ES-I3 (cell line): ENCODE results near the gene RAPGEF6.
"Not testable (repeated sequence)": the region's sequence is repeated elsewhere in the genome, so short reads cannot be mapped to it uniquely, and the experiment has no call there.

Source experiments
- H3K36me3 ChIP-seq: 2 replicates; pipeline ENCODE4 v1.6.1; 2013; ENCODE audit warnings: mild to moderate bottlenecking, low read length, control low read depth, moderate library complexity; ENCODE audit not compliant: insufficient read depth
- H3K4me1 ChIP-seq: 2 replicates; pipeline ENCODE4 v1.6.1; 2013; ENCODE audit warnings: mild to moderate bottlenecking, control low read depth, low read length; ENCODE audit not compliant: insufficient read depth
- H3K9ac ChIP-seq: 2 replicates; pipeline ENCODE4 v1.6.1; 2013; ENCODE audit warnings: low read depth, mild to moderate bottlenecking, low read length, moderate library complexity
- H3K9me3 ChIP-seq: 2 replicates; pipeline ENCODE4 v1.6.1; 2013; ENCODE audit warnings: mild to moderate bottlenecking, low read length, moderate library complexity; ENCODE audit not compliant: control insufficient read depth, insufficient read depth

The RAPGEF6 gene

GRCh38 chr5:131609774-131610173, 25.3 kb downstream of the RAPGEF6 start:
- H3K9ac ChIP-seq, result no peak overlapping the region
- H3K4me1 ChIP-seq, result peaks cover 19% of the 10 kb centered on the region
- H3K36me3 ChIP-seq, result no peaks in the 10 kb centered on the region
- H3K9me3 ChIP-seq, result no peaks in the 10 kb centered on the region

GRCh38 chr5:131608597-131608996, 26.4 kb downstream of the RAPGEF6 start:
- Histone ChIP-seq H3K9ac (no peak overlapping the region), H3K4me1 (peaks cover 19% of the 10 kb centered on the region), H3K9me3 (no peaks in the 10 kb centered on the region), H3K36me3 (no peaks in the 10 kb centered on the region)

GRCh38 chr5:131607903-131608540, 27.0 kb downstream of the RAPGEF6 start:
- peaks cover 19% of the 10 kb centered on the region for H3K4me1 ChIP-seq
- no peak overlapping the region for H3K9ac ChIP-seq
- H3K9me3 ChIP-seq, result no peaks in the 10 kb centered on the region
- H3K36me3 ChIP-seq, result no peaks in the 10 kb centered on the region

GRCh38 chr5:131607418-131607817, 27.6 kb downstream of the RAPGEF6 start:
- no peaks in the 10 kb centered on the region for H3K36me3 ChIP-seq
- peaks cover 19% of the 10 kb centered on the region for H3K4me1 ChIP-seq

GRCh38 chr5:131605086-131605485, 29.9 kb downstream of the RAPGEF6 start:
- Histone ChIP-seq H3K9ac (no peak overlapping the region), H3K4me1 (peaks cover 12% of the 10 kb centered on the region), H3K36me3 (no peaks in the 10 kb centered on the region), H3K9me3 (no peaks in the 10 kb centered on the region)

More at GRCh38 chr5:131607418-131607817, 27.6 kb downstream of the RAPGEF6 start:
- no peaks in the 10 kb centered on the region for H3K9me3 ChIP-seq
- H3K9ac ChIP-seq, result no peak overlapping the region

GRCh38 chr5:131595088-131596033, 39.7 kb downstream of the RAPGEF6 start:
- 0 out of 2 replicates have a peak, but pooled peaks cover 2% of the 10 kb centered on the region for H3K9me3 ChIP-seq
- H3K4me1 ChIP-seq, result no peaks in the 10 kb centered on the region
- no peak overlapping the region for H3K9ac ChIP-seq
- H3K36me3 ChIP-seq, result no peaks in the 10 kb centered on the region

- Histone ChIP-seq H3K36me3 (no peaks in the 10 kb centered on the region), H3K4me1 (peaks cover 4% of the 10 kb centered on the region; the same call in 1 of the 2 replicates), H3K9ac (no peak overlapping the region), H3K9me3 (0 out of 2 replicates have a peak, but pooled peaks cover 2% of the 10 kb centered on the region)
Measured at GRCh38 chr5:131593921-131594320, 41.1 kb downstream of the RAPGEF6 start.

- not testable (repeated sequence) for H3K4me1 ChIP-seq, H3K9me3 ChIP-seq, H3K9ac ChIP-seq, H3K36me3 ChIP-seq
Measured at GRCh38 chr5:131593436-131593835, 41.6 kb downstream of the RAPGEF6 start.

GRCh38 chr5:131589510-131590348, 45.3 kb downstream of the RAPGEF6 start:
- Histone ChIP-seq H3K9me3 (no peaks in the 10 kb centered on the region), H3K9ac (no peak overlapping the region), H3K4me1 (peaks cover 4% of the 10 kb centered on the region; the same call in 1 of the 2 replicates), H3K36me3 (no peaks in the 10 kb centered on the region)

- no peak overlapping the region for H3K9ac ChIP-seq
- no peaks in the 10 kb centered on the region for H3K36me3 ChIP-seq
- no peaks in the 10 kb centered on the region for H3K9me3 ChIP-seq
- peaks cover 4% of the 10 kb centered on the region; the same call in 1 of the 2 replicates for H3K4me1 ChIP-seq
Measured at GRCh38 chr5:131587541-131587940, 47.5 kb downstream of the RAPGEF6 start.

GRCh38 chr5:131581702-131582101, 53.3 kb downstream of the RAPGEF6 start:
- no peaks in the 10 kb centered on the region for H3K9me3 ChIP-seq
- no peaks in the 10 kb centered on the region for H3K4me1 ChIP-seq
- no peak overlapping the region for H3K9ac ChIP-seq
- H3K36me3 ChIP-seq, result 0 out of 2 replicates have a peak, but pooled peaks cover 7% of the 10 kb centered on the region

GRCh38 chr5:131579917-131580671, 54.9 kb downstream of the RAPGEF6 start:
- H3K4me1 ChIP-seq, result no peaks in the 10 kb centered on the region
- H3K36me3 ChIP-seq, result 0 out of 2 replicates have a peak, but pooled peaks cover 7% of the 10 kb centered on the region
- no peak overlapping the region for H3K9ac ChIP-seq
- H3K9me3 ChIP-seq, result no peaks in the 10 kb centered on the region

GRCh38 chr5:131575660-131576227, 59.3 kb downstream of the RAPGEF6 start:
- Histone ChIP-seq H3K36me3 (0 out of 2 replicates have a peak, but pooled peaks cover 3% of the 10 kb centered on the region), H3K4me1 (no peaks in the 10 kb centered on the region), H3K9me3 (no peaks in the 10 kb centered on the region), H3K9ac (no peak overlapping the region)
